Activated naive CD4-positive, alpha-beta T cell treated with Interleukin-2 at 50 U/mL for 16 hours (primary cell): ENCODE measurements around the gene NPIPA7.
"Not testable (repeated sequence)": the region's sequence is repeated elsewhere in the genome, so short reads cannot be mapped to it uniquely, and the experiment has no call there.

ENCODE experiments used
- DNase-seq: peaks from one replicate; pipeline ENCODE4 v3.0.0-alpha.2; 2020

The NPIPA7 gene

DNA sequence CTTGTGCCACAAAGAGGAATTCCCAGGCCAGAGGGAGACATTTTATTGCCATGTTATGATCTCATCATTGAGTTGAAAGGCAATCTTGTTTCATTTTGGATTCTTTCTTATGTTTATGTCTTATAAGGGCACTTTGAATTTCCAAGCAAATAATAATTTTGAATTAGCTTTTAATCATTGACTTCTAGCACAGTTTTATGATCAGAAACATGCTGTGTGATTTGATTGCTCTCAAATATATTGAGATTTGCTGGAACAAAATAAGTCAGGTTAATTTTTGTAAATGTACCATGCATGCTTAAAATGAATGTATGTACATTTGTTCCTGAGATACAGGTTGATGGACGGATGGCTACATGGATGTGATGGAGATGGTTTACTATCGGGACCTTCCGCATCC is at the start of gene NPIPA7:
TSS of gene NPIPA7 (plus strand) at position 301 of the 400 bp plus-strand sequence. CDS start 105 bp downstream, outside the sequence.
- not testable (repeated sequence) for DNase-seq

DNA sequence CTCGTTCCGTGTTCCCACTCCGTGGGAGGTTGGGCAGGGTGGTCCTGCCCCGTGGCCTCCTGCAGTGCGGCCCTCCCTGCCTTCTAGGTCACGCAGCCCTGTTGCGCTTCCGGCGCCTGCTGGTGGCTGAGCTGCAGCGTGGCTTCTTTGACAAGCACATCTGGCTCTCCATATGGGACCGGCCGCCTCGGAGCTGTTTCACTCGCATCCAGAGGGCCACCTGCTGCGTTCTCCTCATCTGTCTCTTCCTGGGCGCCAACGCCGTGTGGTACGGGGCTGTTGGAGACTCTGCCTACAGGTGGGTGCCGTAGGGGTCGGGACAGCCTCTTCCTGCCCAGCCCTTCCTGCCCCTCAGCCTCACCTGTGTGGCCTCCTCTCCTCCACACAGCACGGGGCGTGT is 47.5 kb upstream of the NPIPA7 start:
- DNase-seq, result not testable (repeated sequence)

DNA sequence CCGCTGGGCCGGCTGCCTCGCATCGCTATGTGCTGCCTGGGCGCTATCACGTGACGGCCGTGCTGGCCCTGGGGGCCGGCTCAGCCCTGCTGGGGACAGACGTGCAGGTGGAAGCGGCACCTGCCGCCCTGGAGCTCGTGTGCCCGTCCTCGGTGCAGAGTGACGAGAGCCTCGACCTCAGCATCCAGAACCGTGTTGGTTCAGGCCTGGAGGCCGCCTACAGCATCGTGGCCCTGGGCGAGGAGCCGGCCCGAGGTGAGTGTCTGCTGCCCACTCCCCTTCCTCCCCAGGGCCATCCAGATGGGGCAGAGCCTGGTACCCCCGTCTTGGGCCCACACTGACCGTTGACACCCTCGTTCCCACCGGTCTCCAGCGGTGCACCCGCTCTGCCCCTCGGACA is 21.4 kb upstream of the NPIPA7 start:
- not testable (repeated sequence) for DNase-seq

DNA sequence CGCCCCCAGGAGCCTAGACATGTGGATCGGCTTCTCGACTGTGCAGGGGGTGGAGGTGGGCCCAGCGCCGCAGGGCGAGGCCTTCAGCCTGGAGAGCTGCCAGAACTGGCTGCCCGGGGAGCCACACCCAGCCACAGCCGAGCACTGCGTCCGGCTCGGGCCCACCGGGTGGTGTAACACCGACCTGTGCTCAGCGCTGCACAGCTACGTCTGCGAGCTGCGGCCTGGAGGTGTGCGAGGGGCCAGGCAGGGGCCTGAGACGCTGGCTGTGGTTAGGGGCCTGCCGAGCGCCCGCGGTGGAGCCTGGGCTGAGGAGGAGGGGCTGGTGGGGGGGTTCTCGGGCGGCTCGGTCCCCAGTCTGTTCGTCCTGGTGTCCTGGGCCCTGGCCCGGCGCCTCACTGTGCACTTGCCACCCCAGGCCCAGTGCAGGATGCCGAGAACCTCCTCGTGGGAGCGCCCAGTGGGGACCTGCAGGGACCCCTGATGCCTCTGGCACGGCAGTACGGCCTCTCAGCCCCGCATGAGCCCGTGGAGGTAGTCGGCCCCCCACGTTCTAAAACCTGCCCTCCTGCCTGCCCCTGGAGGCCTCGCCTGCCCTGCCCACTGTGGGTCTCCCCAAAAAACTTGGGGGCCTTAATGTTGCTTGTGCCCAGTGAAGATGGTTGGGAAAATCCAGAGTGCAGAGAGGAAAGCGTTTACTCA is 20.2 kb upstream of the NPIPA7 start:
- DNase-seq, result not testable (repeated sequence)

DNA sequence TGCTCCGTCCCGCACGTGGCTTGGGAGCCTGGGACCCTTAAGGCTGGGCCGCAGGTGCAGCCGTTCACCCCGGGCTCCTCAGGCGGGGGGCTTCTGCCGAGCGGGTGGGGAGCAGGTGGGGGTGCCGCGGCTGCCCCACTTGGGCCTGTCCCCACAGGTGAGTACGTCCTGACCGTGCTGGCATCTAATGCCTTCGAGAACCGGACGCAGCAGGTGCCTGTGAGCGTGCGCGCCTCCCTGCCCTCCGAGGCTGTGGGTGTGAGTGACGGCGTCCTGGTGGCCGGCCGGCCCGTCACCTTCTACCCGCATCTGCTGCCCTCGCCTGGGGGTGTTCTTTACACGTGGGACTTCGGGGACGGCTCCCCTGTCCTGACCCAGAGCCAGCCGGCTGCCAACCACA is 15.3 kb upstream of the NPIPA7 start:
- not testable (repeated sequence) for DNase-seq

- DNase-seq, result not testable (repeated sequence)
Measured at GRCh38 chr16:16364100-16364499, 14.8 kb upstream of the NPIPA7 start.

DNA sequence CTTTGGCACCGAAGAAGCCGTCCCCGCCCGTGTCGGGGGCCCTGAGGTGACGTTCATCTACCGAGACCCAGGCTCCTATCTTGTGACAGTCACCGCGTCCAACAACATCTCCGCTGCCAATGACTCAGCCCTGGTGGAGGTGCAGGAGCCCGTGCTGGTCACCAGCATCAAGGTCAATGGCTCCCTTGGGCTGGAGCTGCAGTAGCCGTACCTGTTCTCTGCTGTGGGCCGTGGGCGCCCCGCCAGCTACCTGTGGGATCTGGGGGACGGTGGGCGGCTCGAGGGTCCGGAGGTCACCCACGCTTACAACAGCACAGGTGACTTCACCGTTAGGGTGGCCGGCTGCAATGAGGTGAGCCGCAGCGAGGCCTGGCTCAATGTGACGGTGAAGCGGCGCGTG is 14.2 kb upstream of the NPIPA7 start:
- DNase-seq, result not testable (repeated sequence)

DNA sequence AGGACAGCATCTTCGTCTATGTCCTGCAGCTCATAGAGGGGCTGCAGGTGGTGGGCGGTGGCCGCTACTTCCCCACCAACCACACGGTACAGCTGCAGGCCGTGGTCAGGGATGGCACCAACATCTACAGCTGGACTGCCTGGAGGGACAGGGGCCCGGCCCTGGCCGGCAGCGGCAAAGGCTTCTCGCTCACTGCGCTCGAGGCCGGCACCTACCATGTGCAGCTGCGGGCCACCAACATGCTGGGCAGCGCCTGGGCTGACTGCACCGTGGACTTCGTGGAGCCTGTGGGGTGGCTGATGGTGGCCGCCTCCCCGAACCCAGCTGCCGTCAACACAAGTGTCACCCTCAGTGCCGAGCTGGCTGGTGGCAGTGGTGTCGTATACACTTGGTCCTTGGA is 13.6 kb upstream of the NPIPA7 start:
- not testable (repeated sequence) for DNase-seq

GRCh38 chr16:16365851-16366250 is 13.1 kb upstream of the NPIPA7 start:
- not testable (repeated sequence) for DNase-seq

GRCh38 chr16:16366552-16367284 is 12.2 kb upstream of the NPIPA7 start:
- not testable (repeated sequence) for DNase-seq

DNA sequence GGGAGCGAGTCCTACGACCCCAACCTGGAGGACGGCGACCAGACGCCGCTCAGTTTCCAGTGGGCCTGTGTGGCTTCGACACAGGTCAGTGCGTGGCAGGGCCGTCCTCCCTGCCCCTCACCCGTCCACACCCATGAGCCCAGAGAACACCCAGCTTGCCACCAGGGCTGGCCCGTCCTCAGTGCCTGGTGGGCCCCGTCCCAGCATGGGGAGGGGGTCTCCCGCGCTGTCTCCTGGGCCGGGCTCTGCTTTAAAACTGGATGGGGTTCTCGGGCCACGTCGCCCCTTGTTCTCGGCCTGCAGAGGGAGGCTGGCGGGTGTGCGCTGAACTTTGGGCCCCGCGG is 11.7 kb upstream of the NPIPA7 start:
- not testable (repeated sequence) for DNase-seq

DNA sequence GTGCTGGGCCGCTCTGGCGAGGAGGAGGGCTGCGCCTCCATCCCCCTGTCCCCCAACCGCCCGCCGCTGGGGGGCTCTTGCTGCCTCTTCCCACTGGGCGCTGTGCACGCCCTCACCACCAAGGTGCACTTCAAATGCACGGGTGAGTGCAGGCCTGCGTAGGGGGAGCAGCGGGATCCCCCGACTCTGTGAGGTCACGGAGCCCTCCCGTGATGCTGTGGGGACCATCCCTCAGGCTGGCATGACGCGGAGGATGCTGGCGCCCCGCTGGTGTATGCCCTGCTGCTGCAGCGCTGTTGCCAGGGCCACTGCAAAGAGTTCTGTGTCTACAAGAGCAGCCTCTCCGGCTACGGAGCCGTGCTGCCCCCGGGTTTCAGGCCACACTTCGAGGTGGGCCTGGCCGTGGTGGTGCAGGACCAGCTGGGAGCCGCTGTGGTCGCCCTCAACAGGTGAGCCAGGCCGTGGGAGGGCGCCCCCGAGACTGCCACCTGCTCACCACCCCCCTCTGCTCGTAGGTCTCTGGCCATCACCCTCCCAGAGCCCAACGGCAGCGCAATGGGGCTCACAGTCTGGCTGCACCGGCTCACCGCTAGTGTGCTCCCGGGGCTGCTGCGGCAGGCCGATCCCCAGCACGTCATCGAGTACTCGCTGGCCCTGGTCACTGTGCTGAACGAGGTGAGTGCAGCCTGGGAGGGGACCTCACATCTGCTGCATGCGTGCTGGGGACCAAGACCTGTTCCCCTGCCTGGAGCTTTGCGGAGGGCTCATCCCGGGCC is 9.7 kb upstream of the NPIPA7 start:
- not testable (repeated sequence) for DNase-seq

GRCh38 chr16:16371136-16371735 is 7.7 kb upstream of the NPIPA7 start:
- not testable (repeated sequence) for DNase-seq

DNA sequence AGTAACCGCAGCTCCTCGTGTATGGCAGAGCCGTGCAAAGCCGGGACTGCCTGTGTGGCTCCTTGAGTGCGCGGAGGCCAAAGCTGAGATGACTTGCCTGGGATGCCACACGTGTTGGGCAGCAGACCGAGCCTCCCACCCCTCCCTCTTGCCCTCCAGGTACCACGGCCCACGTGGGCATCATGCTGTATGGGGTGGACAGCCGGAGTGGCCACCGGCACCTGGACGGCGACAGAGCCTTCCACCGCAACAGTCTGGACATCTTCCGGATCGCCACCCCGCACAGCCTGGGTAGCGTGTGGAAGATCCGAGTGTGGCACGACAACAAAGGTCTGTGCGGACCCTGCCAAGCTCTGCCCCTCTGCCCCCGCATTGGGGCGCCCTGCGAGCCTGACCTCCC is 4.7 kb upstream of the NPIPA7 start:
- DNase-seq, result not testable (repeated sequence)

- not testable (repeated sequence) for DNase-seq
Measured at GRCh38 chr16:16399685-16400084, 20.7 kb downstream of the NPIPA7 start.

DNA sequence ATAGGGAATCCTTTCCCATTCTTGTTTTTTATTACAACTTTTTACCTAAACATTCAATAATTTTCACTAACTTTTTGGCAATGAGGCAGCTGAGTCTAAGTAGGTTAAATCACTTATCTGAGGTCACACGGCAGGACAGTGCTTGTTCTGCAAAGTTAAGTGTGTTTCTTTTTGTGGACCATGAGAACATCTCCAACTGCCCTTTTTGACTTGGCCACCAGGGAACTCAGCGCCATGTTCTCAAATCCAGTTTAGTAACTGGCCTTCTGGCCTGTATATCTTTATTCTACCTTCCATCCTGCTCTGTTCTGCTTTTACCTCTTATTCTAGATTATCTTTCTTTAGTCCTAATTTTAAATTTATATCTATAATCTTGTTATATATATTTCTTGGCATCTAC is 23.4 kb downstream of the NPIPA7 start:
- DNase-seq, result not testable (repeated sequence)

DNA sequence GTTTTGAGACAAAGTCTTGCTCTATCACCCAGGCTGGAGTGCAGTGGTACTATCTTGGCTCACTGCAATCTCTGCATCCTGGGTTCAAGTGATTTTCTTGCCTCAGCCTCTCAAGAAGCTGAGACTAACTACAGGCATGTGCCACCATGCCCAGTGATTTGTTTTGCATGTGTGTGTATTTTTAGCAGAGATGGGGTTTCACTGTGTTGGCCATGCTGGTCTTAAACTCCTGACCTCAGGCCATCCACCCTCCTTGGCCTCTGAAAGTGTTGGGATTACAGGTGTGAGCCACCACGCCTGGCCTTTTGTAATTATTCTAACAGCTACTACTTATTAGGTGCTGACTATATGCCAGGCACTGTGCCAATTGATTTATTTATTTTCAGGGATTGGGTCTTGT is 25.3 kb downstream of the NPIPA7 start:
- not testable (repeated sequence) for DNase-seq

GRCh38 chr16:16405421-16405820 is 26.5 kb downstream of the NPIPA7 start:
- not testable (repeated sequence) for DNase-seq

GRCh38 chr16:16408430-16408829 is 29.5 kb downstream of the NPIPA7 start:
- not testable (repeated sequence) for DNase-seq

- not testable (repeated sequence) for DNase-seq
Measured at GRCh38 chr16:16413773-16414172, 34.8 kb downstream of the NPIPA7 start.

DNA sequence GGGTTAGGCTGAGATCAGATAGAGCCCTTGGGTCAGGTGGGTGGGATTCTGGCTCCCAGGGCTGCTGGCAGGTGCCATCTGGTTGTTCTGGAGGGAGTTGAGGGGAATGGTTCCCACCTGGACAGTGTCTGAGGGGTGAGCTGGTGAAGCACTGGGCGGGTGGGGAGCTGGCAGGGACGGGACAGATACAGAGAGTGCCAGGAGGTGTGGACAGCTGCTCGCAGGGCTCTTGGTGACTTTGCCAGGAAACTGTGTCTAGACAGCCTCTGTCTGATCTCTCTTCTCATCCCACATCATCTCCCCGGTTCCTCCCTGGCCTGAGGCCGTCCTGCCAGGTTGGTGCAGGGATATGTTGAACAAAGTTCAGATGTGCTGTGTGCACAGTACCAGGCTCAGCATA is 38.1 kb downstream of the NPIPA7 start:
- not testable (repeated sequence) for DNase-seq

DNA sequence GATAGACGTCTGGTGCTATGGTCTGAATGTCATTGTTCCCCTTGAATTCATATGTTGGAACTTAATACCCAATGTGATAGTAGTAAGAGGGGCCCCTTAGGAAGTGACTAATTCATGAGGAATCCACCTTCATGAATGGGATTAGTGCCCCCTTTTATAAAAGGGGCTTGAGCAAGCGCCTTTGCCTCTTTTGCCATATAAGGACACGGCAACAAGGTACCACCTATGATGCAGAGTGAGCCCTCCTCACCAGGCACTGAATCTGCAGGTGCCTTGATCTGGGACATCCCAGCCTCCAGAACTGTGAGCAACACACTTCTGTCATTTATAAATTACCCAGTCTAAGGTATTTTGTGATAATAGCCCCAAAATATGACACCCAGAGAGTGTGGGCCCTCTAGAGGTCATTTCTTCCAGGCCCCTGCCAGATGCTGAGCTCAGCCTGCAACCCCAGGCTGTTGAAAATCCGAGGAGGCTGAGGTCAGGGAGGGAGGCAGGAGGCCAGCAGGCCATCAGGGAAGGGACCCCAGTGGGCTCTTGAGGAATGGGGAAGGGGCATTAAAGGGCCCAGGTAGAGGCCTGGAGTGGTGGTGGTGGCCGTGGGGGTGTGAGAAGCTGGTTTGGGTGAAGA is 39.1 kb downstream of the NPIPA7 start:
- DNase-seq, result not testable (repeated sequence)
